Transverse colon (tissue), 4 donors: ENCODE results near the gene KCNQ4.

Experiments used
- POLR2A ChIP-seq: fragments of 450-650 bp; IDR thresholded peaks from one replicate; pipeline ENCODE4 v1.6.1; 2016; ENCODE audit warnings: antibody characterized with exemption, mild to moderate bottlenecking, moderate library complexity
- POLR2AphosphoS5 ChIP-seq, 3 donors: sonication (generic); formaldehyde crosslinking; IDR thresholded peaks; one replicate each; pipeline ENCODE4 v1.6.1; 2016; ENCODE audit warnings: antibody characterized with exemption in 3 of 3
- TF ChIP-seq, protein P1 (sequence below), 5 experiments: fragments of 200-600 bp in 3 of 5; fragments of 450-650 bp in 2 of 5; sonication (generic) in 3 of 5; IDR thresholded peaks; 1 replicate in 2 of 5; 2 replicates in 3 of 5; pipeline ENCODE4 v1.5.1; 2016 to 2017; ENCODE audit warnings: antibody characterized with exemption in 5 of 5, inconsistent platforms in 3 of 5, mild to moderate bottlenecking in 2 of 5, moderate library complexity in 1 of 5

DNA sequence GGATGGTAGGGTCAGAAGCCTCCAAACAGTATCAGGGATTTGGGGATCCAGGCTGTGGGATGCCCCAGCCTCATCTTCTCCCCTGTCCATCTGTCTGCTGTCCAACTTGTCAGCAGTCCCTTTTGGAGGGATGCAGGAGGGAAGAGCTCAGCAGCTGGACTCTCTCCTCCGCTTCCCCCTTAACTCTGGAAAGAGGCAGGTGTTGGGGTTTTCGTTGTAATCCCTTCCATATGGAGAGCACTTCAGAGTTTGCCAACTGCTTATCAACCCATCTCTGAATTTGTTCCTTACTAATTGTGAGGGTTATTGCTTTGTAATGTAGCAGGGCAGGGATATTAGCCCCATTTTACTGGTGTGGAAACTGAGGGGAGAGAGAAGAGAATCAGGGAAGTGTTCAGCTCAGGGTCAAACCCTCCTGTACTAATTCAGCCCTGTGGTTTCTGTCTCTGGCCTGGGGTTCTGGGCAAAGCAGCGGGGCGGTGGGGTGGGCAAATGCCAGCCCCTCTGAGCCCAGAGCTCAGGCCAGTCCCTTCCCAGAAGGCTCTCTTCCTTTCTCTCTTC, 75.3 kb downstream of the KCNQ4 start:
- TF ChIP-seq, protein P1, sequence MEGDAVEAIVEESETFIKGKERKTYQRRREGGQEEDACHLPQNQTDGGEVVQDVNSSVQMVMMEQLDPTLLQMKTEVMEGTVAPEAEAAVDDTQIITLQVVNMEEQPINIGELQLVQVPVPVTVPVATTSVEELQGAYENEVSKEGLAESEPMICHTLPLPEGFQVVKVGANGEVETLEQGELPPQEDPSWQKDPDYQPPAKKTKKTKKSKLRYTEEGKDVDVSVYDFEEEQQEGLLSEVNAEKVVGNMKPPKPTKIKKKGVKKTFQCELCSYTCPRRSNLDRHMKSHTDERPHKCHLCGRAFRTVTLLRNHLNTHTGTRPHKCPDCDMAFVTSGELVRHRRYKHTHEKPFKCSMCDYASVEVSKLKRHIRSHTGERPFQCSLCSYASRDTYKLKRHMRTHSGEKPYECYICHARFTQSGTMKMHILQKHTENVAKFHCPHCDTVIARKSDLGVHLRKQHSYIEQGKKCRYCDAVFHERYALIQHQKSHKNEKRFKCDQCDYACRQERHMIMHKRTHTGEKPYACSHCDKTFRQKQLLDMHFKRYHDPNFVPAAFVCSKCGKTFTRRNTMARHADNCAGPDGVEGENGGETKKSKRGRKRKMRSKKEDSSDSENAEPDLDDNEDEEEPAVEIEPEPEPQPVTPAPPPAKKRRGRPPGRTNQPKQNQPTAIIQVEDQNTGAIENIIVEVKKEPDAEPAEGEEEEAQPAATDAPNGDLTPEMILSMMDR (IDR thresholded peaks at IDR 0.05), result no peak
- TF ChIP-seq POLR2AphosphoS5 (IDR thresholded peaks at IDR 0.05), result no peak
- no peak for TF ChIP-seq POLR2A
